A673 (cell line): ENCODE data around the gene MYLK4. TPM values are rescaled to one million over a fixed set of nuclear protein-coding genes. Genes with fewer than 3 reads are reported as not detected.

Experiments used
- BruUV-seq: library from RNA; stranded (reverse); fragments of 400-500 nt; replicated peaks from 2 replicates; lab custom pipeline; 2021; lab: Mats Ljungman, UMichigan
- CTCF ChIA-PET: fragments of 300-600 bp; sonication (Branson Sonifier 250); formaldehyde crosslinking; loops from one replicate; lab custom pipeline; 2022; ENCODE audit warnings: antibody characterized with exemption; lab: Charles Lee
- POLR2A ChIA-PET: fragments of 300-600 bp; sonication (Branson Sonifier 250); formaldehyde crosslinking; loops from one replicate; lab custom pipeline; 2022; ENCODE audit warnings: antibody characterized with exemption; ENCODE audit not compliant: low non-redundant PET; lab: Charles Lee
- DNase-seq: peaks from one replicate; pipeline ENCODE4 v3.0.0-alpha.2; 2015; ENCODE audit warnings: low spot score
- H3K27ac ChIP-seq: fragments of 200-600 bp; sonication (generic); 2 replicates; pipeline ENCODE4 v1.5.1; 2016; ENCODE audit warnings: mixed run types, low read depth, mild to moderate bottlenecking, mixed read lengths, antibody characterized with exemption, low read length; ENCODE audit not compliant: poor library complexity, severe bottlenecking
- H3K27me3 ChIP-seq: fragments of 200-600 bp; sonication (generic); replicated peaks from 2 replicates; pipeline ENCODE4 v1.6.1; 2017; ENCODE audit warnings: mixed run types, low read depth, mild to moderate bottlenecking, mixed read lengths, antibody characterized with exemption, low read length; ENCODE audit not compliant: insufficient read depth, poor library complexity
- H3K36me3 ChIP-seq: fragments of 200-600 bp; sonication (generic); 2 replicates; pipeline ENCODE4 v1.6.1; 2016; ENCODE audit warnings: mixed run types, mild to moderate bottlenecking, mixed read lengths, antibody characterized with exemption, low read length; ENCODE audit not compliant: insufficient read depth, poor library complexity, severe bottlenecking
- H3K4me1 ChIP-seq: fragments of 200-600 bp; sonication (generic); 2 replicates; pipeline ENCODE4 v1.6.1; 2017; ENCODE audit warnings: mixed run types, mild to moderate bottlenecking, mixed read lengths, antibody characterized with exemption, low read length; ENCODE audit not compliant: insufficient read depth, poor library complexity, severe bottlenecking
- H3K4me3 ChIP-seq: fragments of 200-600 bp; sonication (generic); 2 replicates; pipeline ENCODE4 v1.5.1; 2016; ENCODE audit warnings: low read depth, mixed run types, mild to moderate bottlenecking, mixed read lengths, low read length; ENCODE audit not compliant: poor library complexity, severe bottlenecking
- H3K9me3 ChIP-seq: fragments of 200-600 bp; sonication (generic); 2 replicates; pipeline ENCODE4 v1.6.1; 2016; ENCODE audit warnings: mixed run types, low read depth, mild to moderate bottlenecking, mixed read lengths, antibody characterized with exemption, low read length; ENCODE audit not compliant: poor library complexity, severe bottlenecking
- CTCF ChIP-seq: fragments of 300-800, 200-600 bp; sonication (generic); conservative IDR thresholded peaks from 2 replicates; pipeline ENCODE4 v1.5.1; 2017; ENCODE audit warnings: low read depth, mild to moderate bottlenecking, antibody characterized with exemption, low read length, moderate library complexity, mixed read lengths
- EZH2 ChIP-seq: fragments of 200-600 bp; sonication (generic); IDR thresholded peaks from 2 replicates; pipeline ENCODE4 v1.6.1; 2017; ENCODE audit warnings: borderline replicate concordance, low read depth, mild to moderate bottlenecking, mixed read lengths, antibody characterized with exemption, low read length; ENCODE audit not compliant: poor library complexity, severe bottlenecking
- intact Hi-C: fragments of 100-400 bp; cut with micrococcal nuclease; formaldehyde crosslinking; loops from one replicate; pipeline ENCODE4 v1.10.0; 2022; ENCODE audit not compliant: unreplicated experiment
- total RNA-seq: library from RNA; stranded (reverse); gene quantifications from 2 replicates; pipeline ENCODE4 v1.2.3, GENCODE V29; 2021

MYLK4 gene
- total RNA-seq, 1 experiment from 2014 or later, result 0.39 TPM

GRCh38 chr6:2693231-2693630 lies 57.5 kb downstream of the MYLK4 start:
- BruUV-seq, result no TSS peak
- ChIA-PET CTCF (no interaction called here), POLR2A (no interaction called here)
- H3K4me1 ChIP-seq, result no peaks in the 10 kb centered on the region
- H3K27ac ChIP-seq, result no peak overlapping the region
- no peak for DNase-seq
- no peak for TF ChIP-seq EZH2
- TF ChIP-seq CTCF, result no peak
- peaks cover 5% of the 10 kb centered on the region for H3K27me3 ChIP-seq
- no peak overlapping the region for H3K4me3 ChIP-seq
- intact Hi-C loops, result no loop called here
- H3K36me3 ChIP-seq, result no peaks in the 10 kb centered on the region
- H3K9me3 ChIP-seq, result no peaks in the 10 kb centered on the region

- CTCF ChIA-PET, result no interaction called here
Observed at GRCh38 chr6:2688401-2689064, 62.2 kb downstream of the MYLK4 start.

GRCh38 chr6:2687456-2687855 lies 63.3 kb downstream of the MYLK4 start:
- Histone ChIP-seq H3K27ac (no peak overlapping the region), H3K27me3 (no peaks in the 10 kb centered on the region), H3K36me3 (no peaks in the 10 kb centered on the region), H3K9me3 (no peaks in the 10 kb centered on the region), H3K4me3 (no peak overlapping the region), H3K4me1 (no peaks in the 10 kb centered on the region)
- BruUV-seq, result no TSS peak
- DNase-seq, result no peak
- TF ChIP-seq EZH2, result no peak
- no peak for TF ChIP-seq CTCF
- intact Hi-C loops, result no loop called here
- POLR2A ChIA-PET, result no interaction called here
- CTCF ChIA-PET, result no interaction called here

More at GRCh38 chr6:2688401-2689064, 62.2 kb downstream of the MYLK4 start:
- no peak overlapping the region for H3K27ac ChIP-seq
- intact Hi-C loops, result no loop called here
- H3K4me1 ChIP-seq, result no peaks in the 10 kb centered on the region
- no peaks in the 10 kb centered on the region for H3K9me3 ChIP-seq
- no peak overlapping the region for H3K4me3 ChIP-seq
- no peaks in the 10 kb centered on the region for H3K36me3 ChIP-seq
- POLR2A ChIA-PET, result no interaction called here
- BruUV-seq, result no TSS peak
- DNase-seq, result no peak
- no peak for TF ChIP-seq EZH2
- TF ChIP-seq CTCF, result no peak
- H3K27me3 ChIP-seq, result no peaks in the 10 kb centered on the region
